ENCODE data around the gene CCDC171. TPM values are rescaled to one million over a fixed set of nuclear protein-coding genes. Genes with fewer than 3 reads are reported as not detected.

Gene CCDC171
- polyA plus RNA-seq, 3 donors = 0.22 to 1.1 (median 0.97) TPM

DNA sequence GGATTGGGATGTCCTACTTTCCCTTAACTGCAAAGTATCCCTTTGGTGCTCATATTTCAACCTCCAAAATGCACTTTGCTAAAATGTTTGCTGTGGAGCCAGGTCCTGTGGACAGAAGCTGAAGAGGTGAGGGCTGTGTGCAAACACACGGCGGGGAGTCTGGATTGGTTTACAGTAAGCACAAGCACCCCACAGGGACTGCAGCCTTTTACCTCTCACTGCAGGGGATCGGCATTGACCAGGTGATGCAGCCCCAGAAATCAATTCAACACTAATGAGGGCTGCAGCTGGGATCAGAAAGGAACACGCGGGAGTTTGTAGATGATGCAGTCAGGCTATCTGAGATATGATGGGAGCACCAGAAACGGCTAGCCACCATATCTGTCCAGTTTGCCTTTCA is 450.9 kb downstream of the CCDC171 start:
- 40 to 73% (median 69%) methylated on average over 6 of the region's 6 CpGs for WGBS, 3 donors
- no peak overlapping the region for H3K27ac ChIP-seq (ENCODE audit: low read depth, low read length)

DNA sequence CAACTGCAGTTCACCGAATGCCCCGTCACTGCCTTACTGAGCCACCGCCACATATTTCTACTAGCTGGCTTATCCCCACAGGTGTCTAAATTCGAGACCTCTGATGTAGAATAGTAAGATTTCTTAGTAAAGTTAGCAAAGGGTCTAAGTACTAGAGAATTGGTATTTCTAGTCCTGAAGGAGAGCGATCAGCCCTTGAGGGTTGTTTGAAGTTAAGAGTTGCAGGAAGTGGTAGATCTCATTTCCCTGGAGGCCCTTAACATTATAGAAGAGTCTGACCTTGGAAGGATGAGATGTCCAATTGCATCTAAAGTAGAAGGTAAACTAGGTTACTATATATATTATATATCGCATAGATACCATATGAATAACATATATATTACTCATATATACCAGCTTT is 451.8 kb downstream of the CCDC171 start:
- H3K27ac ChIP-seq (ENCODE audit: low read depth, low read length) = no peak overlapping the region
- 93 to 95% (median 94%) methylated on average over 6 of the region's 6 CpGs for WGBS, 3 donors

DNA sequence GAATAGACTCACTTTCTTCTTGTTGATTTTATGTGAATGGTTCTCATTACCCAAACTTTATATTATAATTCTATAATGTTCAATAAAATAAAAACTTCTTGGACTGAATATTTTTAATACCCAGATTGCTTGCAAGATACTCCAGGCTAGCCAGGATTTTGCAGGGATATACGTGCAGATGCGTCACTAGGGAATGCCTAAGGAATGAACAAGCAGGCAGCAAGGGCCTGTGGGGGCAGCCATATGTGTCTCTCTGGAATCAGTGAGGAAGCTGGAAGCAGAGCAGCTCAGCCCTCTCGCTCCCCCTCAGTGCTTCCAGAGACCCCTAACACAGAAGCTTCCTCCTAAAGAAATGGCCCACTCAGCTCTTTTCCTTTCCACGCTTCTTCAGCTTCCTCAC is 457.4 kb downstream of the CCDC171 start:
- H3K27ac ChIP-seq (ENCODE audit: low read depth, low read length) = no peak overlapping the region
- 86 to 95% (median 88%) methylated on average over 4 of the region's 4 CpGs for WGBS, 3 donors

DNA sequence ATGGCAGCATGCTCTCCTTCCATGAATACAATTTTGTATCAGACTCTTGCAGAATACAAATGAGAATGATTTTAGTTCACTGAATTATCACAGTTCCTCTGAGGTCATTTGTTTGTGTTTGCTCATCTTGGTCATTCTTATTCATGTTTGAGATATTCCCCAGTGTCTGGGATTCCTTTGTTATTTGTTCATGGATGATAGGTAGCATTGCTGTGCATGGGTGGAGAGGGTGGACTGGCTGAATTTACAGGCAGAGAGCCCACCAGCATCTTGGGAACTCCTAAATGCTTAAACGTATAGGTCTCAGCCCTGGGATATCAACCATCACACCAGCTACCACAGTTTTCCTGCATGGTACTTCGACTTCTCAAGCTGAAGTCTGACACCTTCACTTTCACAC is 459.8 kb downstream of the CCDC171 start:
- WGBS, 3 donors = 74 to 80% (median 76%) methylated on average over 2 of the region's 2 CpGs
- no peak overlapping the region for H3K27ac ChIP-seq (ENCODE audit: low read depth, low read length)

DNA sequence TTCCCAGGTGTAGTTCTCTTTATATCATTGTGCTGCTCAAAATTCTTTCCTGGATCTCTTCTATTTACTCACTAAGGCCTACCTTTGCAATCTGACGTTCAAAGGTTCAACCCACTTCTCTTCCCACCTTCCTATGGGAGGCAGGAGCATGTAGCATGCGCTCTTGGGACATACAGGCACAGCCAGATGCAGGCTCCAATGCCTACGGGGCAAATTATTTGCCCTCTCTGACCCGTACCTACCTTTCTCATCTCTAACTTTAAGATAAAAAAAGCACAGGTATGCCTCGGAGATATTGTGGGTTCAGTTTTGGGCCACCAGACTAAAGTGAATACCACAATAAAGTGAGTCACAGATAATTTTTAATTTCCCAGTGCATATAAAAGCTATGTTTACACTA is 460.5 kb downstream of the CCDC171 start:
- H3K27ac ChIP-seq (ENCODE audit: low read depth, low read length) = no peak overlapping the region
- 81 to 88% (median 85%) methylated on average over 5 of the region's 5 CpGs for WGBS, 3 donors

DNA sequence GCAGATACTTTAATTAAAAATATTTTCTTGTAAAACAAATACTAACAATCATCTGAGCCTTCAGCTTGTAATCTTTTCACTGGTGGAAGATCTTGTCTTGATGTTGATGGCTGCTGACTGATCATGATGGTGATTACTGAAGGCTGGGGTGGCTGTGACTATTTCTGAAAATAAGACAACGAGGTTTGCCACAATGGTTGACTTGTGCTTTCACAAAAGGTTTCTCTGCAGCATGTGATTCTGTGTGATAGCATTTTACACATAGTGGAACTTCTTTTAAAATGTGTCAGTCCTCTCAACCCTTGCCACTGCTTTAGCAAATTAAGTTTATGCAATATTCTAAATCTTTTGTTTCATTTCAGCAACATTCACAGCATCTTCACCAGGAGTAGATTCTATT is 461.0 kb downstream of the CCDC171 start:
- 82 to 90% (median 83%) methylated on average over 1 of the region's 1 CpG for WGBS, 3 donors

DNA sequence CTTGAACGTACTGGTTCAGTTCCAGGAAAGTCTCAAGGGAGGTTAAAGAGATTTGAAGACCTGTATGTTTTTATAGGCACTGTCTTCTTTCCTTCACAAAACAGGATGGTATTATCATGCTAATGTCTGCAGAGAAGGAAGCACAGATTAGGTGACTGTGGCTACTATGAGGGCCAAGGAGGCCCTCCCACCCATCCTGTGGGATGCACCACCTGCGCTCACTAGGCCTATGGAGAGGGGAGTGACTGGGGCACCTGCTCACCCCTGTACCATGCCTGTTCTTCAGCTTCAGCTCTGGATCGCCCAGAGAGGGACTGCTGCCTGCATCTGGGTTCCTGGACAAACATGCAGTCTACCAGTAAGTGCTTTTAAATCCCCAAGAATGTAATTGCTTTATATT is 469.4 kb downstream of the CCDC171 start:
- 57 to 75% (median 71%) methylated on average over 3 of the region's 3 CpGs for WGBS, 3 donors
- no peak overlapping the region for H3K27ac ChIP-seq (ENCODE audit: low read depth, low read length)

More for the DNA sequence above, 461.0 kb downstream of the CCDC171 start:
- no peak overlapping the region for H3K27ac ChIP-seq (ENCODE audit: low read depth, low read length)

DNA sequence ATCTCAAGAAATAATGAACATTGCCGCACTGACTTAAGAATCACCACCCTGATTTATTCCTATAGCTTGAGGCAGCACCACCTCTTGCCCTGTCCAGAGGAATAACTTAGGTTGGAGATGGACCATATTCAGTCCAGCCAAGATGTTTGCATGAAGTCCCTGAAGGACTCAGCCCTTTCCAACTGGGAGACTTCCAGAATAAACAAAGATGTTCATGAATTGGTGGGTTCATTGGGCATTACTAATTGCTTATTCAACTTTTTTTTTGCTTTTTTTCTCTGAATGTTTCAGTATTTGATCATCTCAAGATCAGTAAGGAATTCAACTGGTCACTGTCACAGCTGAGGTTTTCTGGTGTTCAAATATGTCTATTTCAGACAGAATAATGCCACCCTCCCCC is 470.6 kb downstream of the CCDC171 start:
- 86 to 90% (median 87%) methylated on average over 1 of the region's 1 CpG for WGBS, 3 donors
- no peak overlapping the region for H3K27ac ChIP-seq (ENCODE audit: low read depth, low read length)

Other genes starting within 250 kb of the CCDC171 start
- 1 to 10 TPM; 1.2 to 2.1 (median 1.4) TPM for gene TTC39B, start 245.8 kb upstream of the CCDC171 start, polyA plus RNA-seq
- 10 to 100 TPM in 1 of 3 donors, 1 to 10 TPM in 2; 6.1 to 12.0 (median 8.3) TPM for gene SNAPC3, start 130.2 kb upstream of the CCDC171 start, polyA plus RNA-seq
- gene PSIP1, start 42.1 kb upstream of the CCDC171 start, polyA plus RNA-seq = 10 to 100 TPM in 2 of 3 donors, 1 to 10 TPM in 1; 7.1 to 43.6 (median 16.9) TPM

Measured in adipose tissue (tissue), 3 donors.